NCI-H526 (cell line): ENCODE data around the gene CPO.
"Not testable (repeated sequence)": the region's sequence is repeated elsewhere in the genome, so short reads cannot be mapped to it uniquely, and the experiment has no call there.

Source experiments
- DNase-seq, 2 experiments: peaks; one replicate each; lab custom pipeline; 2025; lab: John Stamatoyannopoulos, UW

The CPO gene

GRCh38 chr2:206939340-206939739, at the start of gene CPO:
Gene CPO, plus strand, starts transcription at chr2:206939518. Its CDS starts 82 bp downstream, at chr2:206939600.
- no peak for DNase-seq

- no peak for DNase-seq
These were observed 49.1 kb upstream of the CPO start for GRCh38 chr2:206890179-206890578.

GRCh38 chr2:206890926-206891325, 48.4 kb upstream of the CPO start:
- DNase-seq = no peak

GRCh38 chr2:206915121-206915520, 24.2 kb upstream of the CPO start:
- no peak for DNase-seq

- no peak for DNase-seq
These were observed 21.1 kb upstream of the CPO start for GRCh38 chr2:206918263-206918662.

GRCh38 chr2:206920310-206920709, 19.0 kb upstream of the CPO start:
- DNase-seq = no peak

GRCh38 chr2:206920951-206921350, 18.4 kb upstream of the CPO start:
- no peak for DNase-seq

GRCh38 chr2:206921529-206921928, 17.8 kb upstream of the CPO start:
- DNase-seq = no peak

- no peak for DNase-seq
These were observed 3.1 kb upstream of the CPO start for GRCh38 chr2:206935991-206936842.

- DNase-seq = no peak
These were observed 2.5 kb upstream of the CPO start for GRCh38 chr2:206936843-206937230.

- no peak for DNase-seq
These were observed 1.8 kb upstream of the CPO start for GRCh38 chr2:206937555-206937954.

GRCh38 chr2:206940546-206940945, 1.2 kb downstream of the CPO start:
- no peak for DNase-seq

- DNase-seq = no peak
These were observed 3.5 kb downstream of the CPO start for GRCh38 chr2:206942592-206943478.

GRCh38 chr2:206953404-206953803, 14.1 kb downstream of the CPO start:
- not testable (repeated sequence) for DNase-seq

- DNase-seq = no peak
These were observed 15.9 kb downstream of the CPO start for GRCh38 chr2:206955253-206955652.

GRCh38 chr2:206958261-206958660, 18.9 kb downstream of the CPO start:
- no peak for DNase-seq

GRCh38 chr2:206962966-206963365, 23.6 kb downstream of the CPO start:
- no peak for DNase-seq

GRCh38 chr2:206968134-206969086, 29.1 kb downstream of the CPO start:
- DNase-seq = no peak

GRCh38 chr2:206969192-206969591, 29.9 kb downstream of the CPO start:
- no peak for DNase-seq

GRCh38 chr2:206970589-206971360, 31.5 kb downstream of the CPO start:
- no peak for DNase-seq

- DNase-seq = no peak
These were observed 32.5 kb downstream of the CPO start for GRCh38 chr2:206971805-206972204.
